Endothelial cell of umbilical vein (primary cell): ENCODE results near the gene MED15.

Experiments used
- CTCF ChIP-seq, 2 donors: IDR thresholded peaks; 1 replicate in 1 of 2; 2 replicates in 1 of 2; pipeline ENCODE4 v1.5.1; 2011; ENCODE audit warnings: low read length in 2 of 2, mild to moderate bottlenecking in 2 of 2, moderate library complexity in 2 of 2, control low read depth in 1 of 2, inconsistent platforms in 1 of 2, low read depth in 1 of 2; ENCODE audit not compliant: insufficient read depth in 1 of 2; ENCODE audit errors: extremely low read depth in 1 of 2
- EZH2 ChIP-seq: IDR thresholded peaks from 2 replicates; pipeline ENCODE4 v1.6.1; 2012; ENCODE audit warnings: borderline replicate concordance, low read depth, mild to moderate bottlenecking, moderate library complexity, low read length, inconsistent platforms; ENCODE audit not compliant: severe bottlenecking
- GATA2 ChIP-seq: IDR thresholded peaks from 2 replicates; pipeline ENCODE4 v1.7.0; 2011; ENCODE audit warnings: low read depth, mild to moderate bottlenecking, moderate library complexity, mixed read lengths, low read length; ENCODE audit not compliant: insufficient read length, insufficient read depth
- JUN ChIP-seq: IDR thresholded peaks from 2 replicates; pipeline ENCODE4 v1.6.1; 2011; ENCODE audit warnings: borderline replicate concordance, low read depth; ENCODE audit not compliant: insufficient read length, insufficient read depth
- MYC ChIP-seq: IDR thresholded peaks from one replicate; pipeline ENCODE4 v1.6.1; 2011; ENCODE audit warnings: mild to moderate bottlenecking, low read depth, low read length
- POLR2A ChIP-seq: IDR thresholded peaks from 2 replicates; pipeline ENCODE4 v1.6.1; 2012; ENCODE audit warnings: low read depth, mild to moderate bottlenecking, control low read depth, low read length
- POLR2AphosphoS5 ChIP-seq: IDR thresholded peaks from 2 replicates; pipeline ENCODE4 v1.6.1; 2012; ENCODE audit warnings: low read depth, mild to moderate bottlenecking, control low read depth, low read length, moderate library complexity; ENCODE audit not compliant: insufficient read depth

DNA sequence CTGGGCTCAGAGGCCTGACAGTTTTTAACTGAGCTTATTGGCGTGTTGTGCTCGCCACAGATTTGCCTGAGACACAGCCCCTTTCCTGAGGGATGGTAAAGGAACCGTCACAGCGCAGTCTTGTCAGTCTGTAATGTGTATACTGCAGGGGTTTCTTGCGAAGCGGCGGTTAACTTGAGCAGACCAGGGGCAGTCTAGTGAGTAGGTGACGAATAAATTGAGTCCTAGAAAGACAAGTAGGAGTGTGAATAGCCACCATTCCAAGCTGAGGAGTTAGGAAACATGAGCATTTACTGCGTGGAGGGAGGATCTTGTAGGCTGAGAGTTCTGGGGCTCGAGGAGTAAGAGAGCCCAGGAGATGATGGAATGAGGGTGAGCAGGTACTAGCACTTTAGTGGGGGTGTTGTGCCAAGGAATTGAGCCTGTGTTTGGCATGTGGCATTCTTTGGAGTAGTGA is 1.4 kb downstream of the MED15 start:
- TF ChIP-seq POLR2A (no peak), CTCF (IDR thresholded peaks at IDR 0.05; ENCODE audit: extremely low read depth in 1 of 2, insufficient read depth in 1 of 2, low read depth in 1 of 2, low read length in 2 of 2) (no peak), EZH2 (no peak), JUN (no peak), POLR2AphosphoS5 (no peak), GATA2 (no peak), MYC (no peak)
